Pons (tissue), 1 donor: ENCODE results near the gene FXR1.

Experiments
- DNase-seq: peaks from one replicate; pipeline ENCODE4 v3.0.0-alpha.2; 2016; ENCODE audit warnings: low spot score

Gene FXR1

DNA sequence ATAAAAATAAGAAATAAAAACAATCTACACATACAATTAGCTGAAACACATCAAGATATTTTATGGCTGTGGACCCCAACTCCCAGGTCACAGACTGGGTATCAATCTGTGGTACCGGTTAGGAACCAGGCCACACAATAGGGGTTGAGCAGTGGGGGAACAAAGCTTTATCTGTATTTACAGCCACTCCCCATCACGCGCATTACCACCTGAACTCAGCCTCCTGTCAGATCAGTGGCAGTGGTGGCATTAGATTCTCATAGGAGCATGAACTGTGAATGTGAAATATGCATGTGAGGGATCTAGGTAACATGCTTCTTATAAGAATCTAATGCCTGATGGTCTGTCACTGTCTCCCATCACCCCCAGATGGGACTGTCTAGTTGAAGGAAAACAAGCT is 94.8 kb downstream of the FXR1 start:
- no peak for DNase-seq

DNA sequence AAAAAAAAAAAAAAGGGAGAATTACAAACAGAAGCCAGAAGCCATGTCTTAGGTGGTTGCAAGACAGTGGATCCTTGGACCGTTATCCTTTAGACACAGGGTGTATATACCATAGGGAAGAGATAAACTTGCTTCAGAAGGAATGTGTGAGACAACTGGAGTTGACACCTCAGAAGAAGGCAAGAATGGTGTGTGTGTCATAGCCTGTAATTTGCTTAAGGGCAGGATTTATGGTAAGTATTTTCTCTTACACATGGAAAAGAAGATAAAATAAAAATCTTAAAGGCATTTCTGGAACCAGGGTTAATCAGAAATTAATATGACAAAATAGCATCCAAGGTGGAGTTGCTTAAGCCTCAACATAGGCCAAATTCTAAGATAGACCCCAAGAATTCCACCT is 96.3 kb downstream of the FXR1 start:
- DNase-seq, result no peak

DNA sequence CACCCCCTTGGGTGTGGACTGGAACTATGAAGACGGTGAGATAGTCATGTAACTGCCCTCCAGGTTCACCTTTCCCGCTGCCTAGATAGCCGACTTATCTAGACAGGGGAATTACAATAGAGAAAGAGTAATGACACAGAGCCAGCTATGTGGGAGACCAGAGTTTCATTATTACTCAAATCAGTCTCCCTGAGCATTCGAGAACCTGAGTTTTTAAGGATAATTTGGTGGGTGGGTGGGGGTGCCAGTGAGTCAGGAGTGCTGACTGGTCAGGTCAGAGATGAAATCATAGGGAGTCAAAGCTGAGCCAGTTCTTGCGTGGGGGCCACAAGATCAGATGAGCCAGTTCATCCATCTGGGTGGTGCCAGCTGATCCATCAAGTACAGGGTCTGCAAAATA is 96.8 kb downstream of the FXR1 start:
- no peak for DNase-seq

DNA sequence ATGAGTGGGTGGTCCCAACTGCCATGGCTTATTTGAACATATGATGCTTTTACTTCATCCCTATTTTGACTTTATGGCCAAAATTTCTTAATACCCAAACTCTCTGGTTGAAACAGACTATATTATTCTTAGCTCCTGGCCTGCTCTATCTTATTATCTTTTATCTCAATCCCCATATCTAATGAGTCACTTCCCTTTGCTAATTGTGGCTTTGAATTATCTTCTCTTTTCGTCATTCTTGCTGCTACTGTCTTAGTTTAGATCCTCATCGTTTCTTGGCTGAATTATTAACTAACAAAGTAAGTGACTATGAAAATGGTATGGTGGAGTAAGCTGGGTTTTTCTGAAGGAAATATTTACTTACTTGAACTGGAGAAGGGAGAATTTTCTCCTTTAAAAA is 105.2 kb downstream of the FXR1 start:
- no peak for DNase-seq

DNA sequence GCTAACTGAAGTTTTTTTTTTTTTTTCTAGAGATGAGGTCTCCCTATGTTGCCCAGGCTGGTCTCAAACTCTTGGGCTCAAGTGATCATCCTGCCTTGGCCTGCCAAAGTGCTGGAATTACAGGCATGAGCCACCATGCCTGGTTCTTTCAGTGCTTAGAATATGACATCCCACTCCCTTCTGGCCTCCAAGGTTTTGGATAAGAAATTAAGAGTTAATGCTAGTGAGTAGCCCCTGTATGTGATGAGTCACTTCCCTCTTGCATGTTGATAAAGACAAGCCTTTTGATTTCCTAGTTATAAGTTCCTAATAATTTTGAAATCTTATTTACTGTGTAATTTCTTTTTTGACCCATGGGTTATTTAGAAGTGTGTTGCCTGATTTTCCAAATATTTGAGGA is 112.7 kb downstream of the FXR1 start:
- DNase-seq, result no peak

DNA sequence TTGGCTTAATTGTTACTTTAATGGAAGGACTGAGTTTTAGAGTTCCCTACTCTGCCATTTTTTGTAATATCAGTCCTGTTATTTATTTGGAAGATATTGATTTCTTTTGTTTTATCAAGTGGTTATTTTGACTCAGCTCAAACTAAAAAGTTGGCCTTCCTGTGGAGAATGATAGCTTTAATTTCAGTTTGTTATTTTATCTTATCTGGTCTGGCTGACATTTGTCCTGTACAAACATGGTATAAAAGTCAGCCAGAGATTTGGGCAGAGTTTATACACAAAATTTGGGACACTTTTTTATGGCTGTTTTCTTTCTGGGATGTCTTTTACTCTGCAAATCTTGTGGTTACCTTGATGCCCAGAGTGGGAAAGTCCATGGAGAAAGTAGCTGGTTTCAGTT is 118.5 kb downstream of the FXR1 start:
- DNase-seq, result no peak
